IMR-90 (cell line): ENCODE measurements around the gene FAM234B. TPM values are rescaled to one million over a fixed set of nuclear protein-coding genes. Genes with fewer than 3 reads are reported as not detected.

ENCODE experiments used
- ATAC-seq: fragments of 200-7000 bp; cut with Tn5 transposase; 2 replicates; pipeline ENCODE4 v1.9.1; 2020; ENCODE audit warnings: low read depth, mild to moderate bottlenecking, moderate library complexity
- BruUV-seq: library from RNA; stranded (reverse); fragments of 400-500 nt; replicated peaks from 2 replicates; lab custom pipeline; 2021; lab: Mats Ljungman, UMichigan
- CTCF ChIA-PET: fragments of 300-600 bp; formaldehyde crosslinking; extraction: SDS; loops from one replicate; lab custom pipeline; 2021; ENCODE audit warnings: antibody characterized with exemption; lab: Yijun Ruan, JAX
- POLR2A ChIA-PET: fragments of 300-600 bp; sonication (Branson Sonifier 250); formaldehyde crosslinking; loops from one replicate; lab custom pipeline; 2022; ENCODE audit warnings: antibody characterized with exemption; ENCODE audit not compliant: unreplicated experiment; lab: Charles Lee
- DNase-seq: peaks from one replicate; pipeline ENCODE4 v3.0.0; 2013
- H2AFZ ChIP-seq: replicated peaks from 2 replicates; pipeline ENCODE3; 2013; ENCODE audit warnings: low read length, mild to moderate bottlenecking; ENCODE audit not compliant: poor library complexity
- H2AK5ac ChIP-seq: 2 replicates; pipeline ENCODE4 v1.6.1; 2013; ENCODE audit warnings: low read depth, low read length, inconsistent platforms
- H2AK9ac ChIP-seq: replicated peaks from 2 replicates; pipeline ENCODE3; 2013; ENCODE audit warnings: mild to moderate bottlenecking, low read depth, low read length, moderate library complexity; ENCODE audit not compliant: poor library complexity
- H2BK120ac ChIP-seq: 2 replicates; pipeline ENCODE4 v1.6.1; 2013; ENCODE audit warnings: low read depth, low read length, inconsistent platforms
- H2BK15ac ChIP-seq: 3 replicates; pipeline ENCODE4 v1.6.1; 2013; ENCODE audit warnings: low read depth, low read length, inconsistent platforms
- H2BK20ac ChIP-seq: 2 replicates; pipeline ENCODE4 v1.6.1; 2013; ENCODE audit warnings: low read depth, mild to moderate bottlenecking, inconsistent platforms, low read length, moderate library complexity
- H2BK5ac ChIP-seq: 2 replicates; pipeline ENCODE4 v1.6.1; 2013; ENCODE audit warnings: mild to moderate bottlenecking, low read depth, low read length, inconsistent platforms; ENCODE audit not compliant: poor library complexity, severe bottlenecking
- H3K14ac ChIP-seq: replicated peaks from 2 replicates; pipeline ENCODE4 v1.6.1; 2013; ENCODE audit warnings: low read depth, low read length, inconsistent platforms
- H3K18ac ChIP-seq: 2 replicates; pipeline ENCODE4 v1.6.1; 2013; ENCODE audit warnings: low read depth, low read length, control low read depth
- H3K23ac ChIP-seq: 2 replicates; pipeline ENCODE4 v1.6.1; 2013; ENCODE audit warnings: low read depth, low read length, inconsistent platforms
- H3K27ac ChIP-seq: 2 replicates; pipeline ENCODE4 v1.5.1; 2013; ENCODE audit warnings: mild to moderate bottlenecking, control low read depth, low read length; ENCODE audit not compliant: insufficient read depth
- H3K27me3 ChIP-seq: 2 replicates; pipeline ENCODE4 v1.6.1; 2013; ENCODE audit warnings: low read length; ENCODE audit not compliant: control insufficient read depth, insufficient read depth
- H3K36me3 ChIP-seq: 2 replicates; pipeline ENCODE4 v1.6.1; 2013; ENCODE audit warnings: low read length, mixed read lengths; ENCODE audit not compliant: control insufficient read depth, insufficient read depth
- H3K4ac ChIP-seq: 2 replicates; pipeline ENCODE4 v1.6.1; 2013; ENCODE audit warnings: low read depth, low read length, inconsistent platforms
- H3K4me1 ChIP-seq: 2 replicates; pipeline ENCODE4 v1.6.1; 2013; ENCODE audit warnings: low read length, mixed read lengths; ENCODE audit not compliant: control insufficient read depth, insufficient read depth
- H3K4me2 ChIP-seq: 2 replicates; pipeline ENCODE4 v1.6.1; 2013; ENCODE audit warnings: low read depth, mild to moderate bottlenecking, control low read depth, low read length, moderate library complexity
- H3K4me3 ChIP-seq: 2 replicates; pipeline ENCODE4 v1.5.1; 2013; ENCODE audit warnings: low read depth, mild to moderate bottlenecking, control low read depth, low read length, moderate library complexity; ENCODE audit not compliant: insufficient read depth
- H3K56ac ChIP-seq: 2 replicates; pipeline ENCODE4 v1.6.1; 2013; ENCODE audit warnings: low read length, inconsistent platforms; ENCODE audit not compliant: insufficient read depth; ENCODE audit errors: extremely low read depth
- H3K79me1 ChIP-seq, 2 experiments: 2 replicates each; pipeline ENCODE4 v1.6.1; 2013; ENCODE audit warnings: low read length in 2 of 2, inconsistent platforms in 1 of 2, low read depth in 1 of 2
- H3K9ac ChIP-seq: 2 replicates; pipeline ENCODE4 v1.6.1; 2013; ENCODE audit warnings: low read depth, low read length, control low read depth
- H3K9me1 ChIP-seq: 2 replicates; pipeline ENCODE4 v1.6.1; 2013; ENCODE audit warnings: low read length, inconsistent platforms; ENCODE audit not compliant: insufficient read depth
- H3K9me3 ChIP-seq: 2 replicates; pipeline ENCODE4 v1.6.1; 2013; ENCODE audit warnings: low read length; ENCODE audit not compliant: control insufficient read depth, insufficient read depth
- H4K20me1 ChIP-seq: 2 replicates; pipeline ENCODE4 v1.6.1; 2013; ENCODE audit warnings: low read length, inconsistent platforms; ENCODE audit not compliant: insufficient read depth
- H4K5ac ChIP-seq: 2 replicates; pipeline ENCODE4 v1.6.1; 2013; ENCODE audit warnings: mild to moderate bottlenecking, low read depth, low read length, control low read depth
- H4K8ac ChIP-seq, 2 experiments: 2 replicates each; pipeline ENCODE4 v1.6.1; 2013; ENCODE audit warnings: low read depth in 2 of 2, low read length in 2 of 2, control low read depth in 1 of 2, inconsistent platforms in 1 of 2
- H4K91ac ChIP-seq: 2 replicates; pipeline ENCODE4 v1.6.1; 2013; ENCODE audit warnings: low read depth, low read length, inconsistent platforms; ENCODE audit not compliant: insufficient read depth
- CHD1 ChIP-seq: IDR thresholded peaks from 2 replicates; pipeline ENCODE4 v1.6.1; 2012; ENCODE audit warnings: low read depth, low read length, improper control_type of control experiment
- FOS ChIP-seq: fragments of 150-350 bp; IDR thresholded peaks from 2 replicates; pipeline ENCODE4 v1.6.1; 2016; ENCODE audit warnings: low read depth, low read length
- RCOR1 ChIP-seq: IDR thresholded peaks from 2 replicates; pipeline ENCODE4 v1.6.1; 2012; ENCODE audit warnings: mild to moderate bottlenecking, low read length, improper control_type of control experiment; ENCODE audit not compliant: insufficient replicate concordance
- SMC3 ChIP-seq: fragments of 150-350 bp; IDR thresholded peaks from 2 replicates; pipeline ENCODE4 v1.6.1; 2016; ENCODE audit warnings: low read depth, mild to moderate bottlenecking, antibody characterized with exemption, low read length, moderate library complexity
- WGBS, 2 experiments: methylation state at CpG; one replicate each; pipeline versions ENCODE4 v1.1.5 to v1.1.7; 2013; ENCODE audit warnings: missing lambda C conversion rate in 2 of 2; ENCODE audit not compliant: insufficient read length in 1 of 2; ENCODE audit errors: extremely low coverage in 2 of 2; 5-methylcytosine and 5-hydroxymethylcytosine counted together
- dilution Hi-C: fragments of 300-500 bp; cut with HindIII; formaldehyde crosslinking; loops from one replicate; pipeline ENCODE4 v1.14.3; 2018; ENCODE audit warnings: low sequenced_read_pairs; ENCODE audit not compliant: unreplicated experiment
- in situ Hi-C: fragments of 300-500 bp; cut with MboI; formaldehyde crosslinking; loops from 3 replicates; pipeline ENCODE4 v1.14.3; 2019; ENCODE audit warnings: low sequenced_read_pairs, inconsistent platforms, mixed read lengths
- intact Hi-C: fragments of 100-400 bp; cut with micrococcal nuclease; formaldehyde crosslinking; loops from 2 replicates; pipeline ENCODE4 v1.10.0; 2022
- polyA plus RNA-seq, 3 experiments: library from polyadenylated mRNA; depleted of rRNA; stranded (reverse); fragments of >200 nt; gene quantifications; 2 replicates each; pipeline ENCODE4 v1.2.3, GENCODE V29; 2012; ENCODE audit warnings: low replicate concordance in 1 of 3
- total RNA-seq: library from RNA; depleted of rRNA; stranded (reverse); fragments of >200 nt; gene quantifications from 2 replicates; pipeline ENCODE4 v1.2.3, GENCODE V29; 2012

FAM234B gene
- total and polyA plus RNA-seq, 2 of the 4 experiments (the other 2 are of a cell fraction) = 3.6 to 8.6 TPM

- H3K23ac ChIP-seq = no peak overlapping the region
- no peak overlapping the region for H3K14ac ChIP-seq
- no peak overlapping the region for H2BK120ac ChIP-seq
- no peak for TF ChIP-seq RCOR1
- TF ChIP-seq CHD1 = no peak
- TF ChIP-seq SMC3 = no peak
- TF ChIP-seq FOS = no peak
- no peaks in the 10 kb centered on the region for H3K9me1 ChIP-seq
- H3K56ac ChIP-seq = no peak overlapping the region
- dilution Hi-C loops (no loop called here), intact Hi-C loops (no loop called here), in situ Hi-C loops (loop anchor here (5.0 to 25.0 kb wide), 2 partner anchors 183 to 508 kb away; no protein-coding TSS in a partner anchor)
- no peak overlapping the region for H4K5ac ChIP-seq
- H3K4me1 ChIP-seq = peaks cover 8% of the 10 kb centered on the region
- peaks cover 2% of the 10 kb centered on the region for H3K27me3 ChIP-seq
- no peaks in the 10 kb centered on the region for H4K20me1 ChIP-seq
- no peak overlapping the region for H2BK5ac ChIP-seq
- ChIA-PET POLR2A (no interaction called here), CTCF (no interaction called here)
- no peak overlapping the region; the same call in 2 of the 3 replicates for H2BK15ac ChIP-seq
- no peak overlapping the region for H3K4ac ChIP-seq
- no peaks in the 10 kb centered on the region for H3K36me3 ChIP-seq
- H4K8ac ChIP-seq = no peak overlapping the region
- H3K9me3 ChIP-seq = no peaks in the 10 kb centered on the region
- H4K91ac ChIP-seq = no peak overlapping the region
- no peak overlapping the region for H2AK9ac ChIP-seq
- H2BK20ac ChIP-seq = no peak overlapping the region
- no CpG with 5 or more reads among the region's 4 CpGs for WGBS, 2 experiments
- H3K4me3 ChIP-seq = no peak overlapping the region
- no peak overlapping the region for H3K4me2 ChIP-seq
- BruUV-seq = no TSS peak
- no peak overlapping the region for H2AK5ac ChIP-seq
- H3K9ac ChIP-seq = no peak overlapping the region
- peak overlapping the region; percentile 41 for H2AFZ ChIP-seq
- no peak overlapping the region for H3K27ac ChIP-seq
- ATAC-seq = no peak
- H3K18ac ChIP-seq = no peak overlapping the region
- H3K79me1 ChIP-seq = no peaks in the 10 kb centered on the region
- no peak for DNase-seq
These were observed 15.2 kb upstream of the FAM234B start for GRCh38 chr12:13028825-13029570.
